HG03135 (cell line): ENCODE data around the gene TCTA.

ENCODE experiments used
- ATAC-seq: cut with Tn5 transposase; IDR thresholded peaks from one replicate; pipeline ENCODE4 v1.9.1; 2021; ENCODE audit warnings: mild to moderate bottlenecking, moderate library complexity; ENCODE audit not compliant: unreplicated experiment

Gene TCTA

DNA sequence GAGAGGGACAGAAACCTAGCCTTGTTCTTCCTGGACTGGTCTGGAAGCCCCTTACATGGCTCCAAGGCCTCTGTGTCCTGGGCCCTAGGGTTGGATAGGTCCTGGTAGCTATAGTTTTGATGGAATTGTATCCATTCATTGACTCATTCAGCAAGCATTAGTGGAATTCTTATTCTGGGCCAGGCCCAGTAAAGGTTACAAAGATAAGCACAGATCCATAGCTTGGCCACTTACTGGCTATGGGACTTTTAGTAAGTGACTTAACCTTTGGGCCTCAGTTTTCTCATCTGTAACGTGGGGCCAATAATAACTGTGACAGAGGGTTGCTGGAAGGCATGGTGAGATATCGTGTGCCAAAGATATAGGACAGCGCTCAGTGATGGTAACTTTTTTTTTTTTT lies 44.2 kb downstream of the TCTA start:
- no peak for ATAC-seq

DNA sequence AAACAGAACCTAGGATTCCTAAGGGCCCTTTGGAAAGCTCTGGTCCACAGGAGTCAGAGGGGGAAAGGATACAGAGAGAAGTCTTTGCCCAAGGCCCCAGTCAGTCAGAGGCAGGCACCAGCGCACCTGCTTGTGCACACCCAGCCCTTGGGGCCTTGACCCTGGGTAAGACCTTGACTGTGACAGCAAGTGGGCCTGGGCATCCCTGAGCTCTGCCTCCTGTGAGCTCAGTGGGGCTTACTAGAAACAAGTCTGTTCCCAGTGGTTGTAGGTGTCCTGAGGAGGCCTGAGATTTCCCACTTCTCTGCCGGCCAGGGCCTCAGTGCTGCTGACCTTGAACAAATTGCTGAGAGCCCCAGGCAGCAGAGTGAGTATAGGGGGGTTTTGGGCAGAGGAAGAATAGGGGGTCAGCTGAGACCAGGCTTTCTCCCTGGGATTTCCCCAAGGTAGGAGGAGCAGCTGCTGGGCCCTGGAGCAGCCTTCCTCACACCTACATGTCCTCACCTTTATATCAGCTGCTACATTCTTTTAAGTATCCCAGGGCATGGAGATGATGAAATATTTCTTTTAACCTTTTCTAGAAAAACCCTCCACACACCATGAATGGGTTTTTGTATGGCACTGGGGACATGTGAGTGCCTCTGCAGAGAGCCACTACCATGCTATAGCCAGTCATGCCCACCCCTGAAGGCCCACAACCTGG lies 48.1 kb downstream of the TCTA start:
- ATAC-seq: no peak

DNA sequence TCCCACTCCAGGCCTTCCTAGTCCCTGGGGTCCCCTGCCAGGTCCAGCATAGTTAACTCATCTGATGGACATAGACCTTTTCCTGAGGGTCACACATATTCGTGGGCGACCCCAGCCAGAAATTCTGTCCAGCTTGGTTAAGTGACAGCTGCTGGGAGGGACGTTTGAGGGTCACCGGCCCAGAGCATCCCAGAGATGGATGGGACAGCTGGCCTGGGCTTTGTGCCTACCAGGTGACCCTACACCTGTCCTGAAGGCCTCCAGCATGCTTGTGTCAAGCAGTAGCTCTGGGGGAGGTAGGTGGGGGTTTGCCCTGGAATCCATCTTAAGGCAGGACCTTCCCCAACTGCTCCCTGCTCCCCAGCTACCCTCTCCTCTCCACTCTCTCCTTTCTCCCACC lies 48.7 kb downstream of the TCTA start:
- no peak for ATAC-seq

DNA sequence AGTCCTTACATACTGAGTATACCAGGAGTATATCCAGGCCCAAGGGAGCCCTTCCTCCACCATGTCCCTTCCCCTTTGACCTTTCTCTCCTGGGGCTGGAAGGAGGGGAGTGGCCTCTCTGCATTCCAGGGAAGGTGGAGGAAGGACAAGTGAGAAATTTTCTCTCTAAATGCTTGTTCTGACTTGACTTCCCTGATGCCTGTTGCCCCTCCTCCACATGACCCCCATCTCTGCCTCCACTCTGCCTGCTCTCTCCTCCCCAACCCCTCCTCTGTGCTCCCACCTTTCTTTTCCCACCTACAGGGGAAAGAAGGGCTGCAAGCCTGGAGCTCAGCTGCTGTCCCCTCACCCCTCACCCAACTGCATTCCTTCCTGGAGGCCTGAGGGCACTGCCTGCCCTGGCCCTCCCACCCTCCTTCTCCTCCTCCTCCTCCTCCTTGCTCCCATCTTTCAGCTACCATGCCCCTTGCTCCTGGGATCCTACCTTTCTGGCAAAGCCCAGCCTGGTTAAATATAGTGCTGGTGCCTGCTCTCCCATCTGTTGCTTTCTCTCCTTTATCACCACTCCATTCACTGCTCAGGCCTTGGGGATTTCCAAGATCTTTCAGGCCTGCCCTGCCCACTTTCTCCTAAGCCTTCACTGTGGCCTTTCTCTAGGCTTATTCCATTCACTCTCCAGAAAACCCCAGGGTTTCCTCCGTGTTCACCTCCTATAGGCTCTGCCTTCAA lies 49.4 kb downstream of the TCTA start:
- ATAC-seq: no peak

DNA sequence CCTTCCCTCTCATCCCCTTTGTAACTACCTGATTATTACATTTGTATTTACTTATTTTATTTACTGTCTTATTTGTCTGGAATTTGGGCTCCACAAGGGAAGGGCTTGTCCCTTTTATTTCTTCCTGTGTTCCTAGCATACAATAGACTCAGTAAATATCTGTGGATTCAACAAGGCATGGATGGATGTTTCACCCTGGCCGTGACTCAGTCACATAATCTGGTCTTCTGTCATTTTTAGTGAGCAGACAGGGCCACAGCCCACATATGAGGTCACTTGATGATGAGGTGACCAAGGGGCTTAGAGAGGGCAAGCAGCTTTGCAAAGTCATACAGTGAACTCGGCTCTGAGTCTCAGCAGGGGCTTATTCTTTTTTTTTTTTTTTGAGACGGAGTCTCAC lies 50.0 kb downstream of the TCTA start:
- no peak for ATAC-seq

DNA sequence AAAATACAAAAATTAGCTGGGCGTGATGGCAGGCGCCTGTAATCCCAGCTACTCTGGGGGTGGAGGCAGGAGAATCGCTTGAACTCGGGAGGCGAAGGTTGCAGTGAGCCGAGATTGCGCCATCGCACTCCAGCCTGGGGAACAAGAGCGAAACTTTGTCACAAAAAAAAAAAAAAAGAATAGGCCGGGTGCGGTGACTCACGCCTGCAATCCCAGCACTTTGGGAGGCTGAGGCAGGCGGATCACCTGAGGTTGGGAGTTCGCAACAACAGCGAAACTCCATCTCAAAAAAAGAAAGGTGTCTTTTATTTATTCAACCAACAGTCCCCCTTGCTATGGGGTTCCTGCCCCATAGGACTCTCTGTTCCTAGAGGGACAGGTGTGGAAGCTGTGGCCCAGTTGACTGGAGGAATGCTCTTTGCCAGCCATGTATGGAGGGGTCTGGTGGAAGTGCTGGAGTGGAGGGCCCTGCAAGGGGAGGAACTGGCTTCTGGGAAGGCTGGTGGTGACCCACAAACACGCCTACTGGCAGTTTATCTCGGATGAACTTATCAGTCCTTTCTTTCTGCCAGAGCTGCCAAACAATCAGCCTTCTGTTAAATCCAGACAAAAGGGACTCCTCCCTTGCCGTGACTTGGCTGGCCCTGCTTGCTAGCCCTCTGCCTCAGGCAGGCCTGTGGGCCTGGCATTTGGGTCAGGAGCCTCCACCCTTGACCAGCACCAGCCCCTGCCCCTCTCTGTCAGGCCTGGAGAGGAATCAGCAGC lies 53.2 kb downstream of the TCTA start:
- no peak for ATAC-seq
